Activated T-helper 1 cell treated with anti-CD3 and anti-CD28 coated beads, Interleukin-2, amount 50 U/mL, for 16 hours (primary cell): Measurements from ENCODE around the gene RAB22A.
"Not testable (repeated sequence)": the region's sequence is repeated elsewhere in the genome, so short reads cannot be mapped to it uniquely, and the experiment has no call there.

ENCODE experiments used
- DNase-seq, 2 donors: peaks; one replicate each; pipeline ENCODE4 v3.0.0-alpha.2; 2020; ENCODE audit warnings: low read depth in 1 of 2, low spot score in 1 of 2

The RAB22A gene

GRCh38 chr20:58407966-58408557 lies 98.5 kb downstream of the RAB22A start:
- DNase-seq = no peak

DNA sequence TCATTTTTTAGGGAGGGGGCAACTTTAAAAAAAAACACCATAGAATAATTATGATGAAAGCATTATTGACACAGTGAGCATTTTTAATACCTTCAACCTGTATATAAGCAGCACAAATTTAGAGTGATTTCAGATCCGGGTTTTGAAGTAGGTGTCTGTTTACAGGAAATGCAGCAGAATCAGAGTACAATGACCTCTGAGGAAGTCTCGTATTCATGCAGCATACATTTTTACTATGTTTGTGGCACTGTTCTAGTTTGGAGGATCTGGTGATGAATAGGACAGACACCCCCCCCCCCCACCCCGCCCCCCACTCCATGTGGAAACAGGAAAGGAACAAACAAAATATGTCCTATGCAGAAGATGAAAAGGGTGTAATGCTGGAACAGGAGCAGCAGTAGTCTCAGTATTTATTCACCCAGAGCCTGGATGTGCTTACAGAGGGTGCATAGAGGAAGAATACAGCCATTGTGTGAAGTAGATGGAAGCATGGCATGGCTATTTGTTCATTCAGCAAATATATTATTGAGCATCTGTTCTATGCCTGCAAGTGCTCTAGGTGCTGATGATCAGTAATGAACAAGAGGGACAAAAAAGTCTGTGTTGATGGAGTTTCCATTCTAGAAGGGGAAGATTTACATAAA lies 99.2 kb downstream of the RAB22A start:
- no peak for DNase-seq

- DNase-seq = not testable (repeated sequence)
These were observed 104.7 kb downstream of the RAB22A start for GRCh38 chr20:58414216-58414615.

GRCh38 chr20:58414786-58415185 lies 105.3 kb downstream of the RAB22A start:
- not testable (repeated sequence) for DNase-seq

- no peak for DNase-seq
These were observed 106.5 kb downstream of the RAB22A start for GRCh38 chr20:58416057-58416456.

- no peak for DNase-seq
These were observed 107.3 kb downstream of the RAB22A start for GRCh38 chr20:58416835-58417234.
